ENCODE data around the gene IRAK2. TPM values are rescaled to one million over a fixed set of nuclear protein-coding genes. Genes with fewer than 3 reads are reported as not detected.

IRAK2 gene
- polyA plus RNA-seq, 1 experiment, result 2.5 TPM

- Histone ChIP-seq H3K27me3 (ENCODE audit: control insufficient read depth, insufficient read depth, low read length) (no peaks in the 10 kb centered on the region), H3K4me3 (ENCODE audit: low read depth, low read length) (no peak overlapping the region), H3K36me3 (ENCODE audit: control insufficient read depth, insufficient read depth, low read length) (peaks cover 1% of the 10 kb centered on the region; the same call in 1 of the 2 replicates)
- TF ChIP-seq, protein P1, sequence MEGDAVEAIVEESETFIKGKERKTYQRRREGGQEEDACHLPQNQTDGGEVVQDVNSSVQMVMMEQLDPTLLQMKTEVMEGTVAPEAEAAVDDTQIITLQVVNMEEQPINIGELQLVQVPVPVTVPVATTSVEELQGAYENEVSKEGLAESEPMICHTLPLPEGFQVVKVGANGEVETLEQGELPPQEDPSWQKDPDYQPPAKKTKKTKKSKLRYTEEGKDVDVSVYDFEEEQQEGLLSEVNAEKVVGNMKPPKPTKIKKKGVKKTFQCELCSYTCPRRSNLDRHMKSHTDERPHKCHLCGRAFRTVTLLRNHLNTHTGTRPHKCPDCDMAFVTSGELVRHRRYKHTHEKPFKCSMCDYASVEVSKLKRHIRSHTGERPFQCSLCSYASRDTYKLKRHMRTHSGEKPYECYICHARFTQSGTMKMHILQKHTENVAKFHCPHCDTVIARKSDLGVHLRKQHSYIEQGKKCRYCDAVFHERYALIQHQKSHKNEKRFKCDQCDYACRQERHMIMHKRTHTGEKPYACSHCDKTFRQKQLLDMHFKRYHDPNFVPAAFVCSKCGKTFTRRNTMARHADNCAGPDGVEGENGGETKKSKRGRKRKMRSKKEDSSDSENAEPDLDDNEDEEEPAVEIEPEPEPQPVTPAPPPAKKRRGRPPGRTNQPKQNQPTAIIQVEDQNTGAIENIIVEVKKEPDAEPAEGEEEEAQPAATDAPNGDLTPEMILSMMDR (IDR thresholded peaks at IDR 0.05; ENCODE audit: insufficient read depth, low read depth, low read length), result no peak
- ChIA-PET CTCF (no interaction called here), POLR2A (no interaction called here)
- no peak for DNase-seq (ENCODE audit: low read depth)
Measured at GRCh38 chr3:10235551-10235950, 70.8 kb downstream of the IRAK2 start.

- H3K4me3 ChIP-seq (ENCODE audit: low read depth, low read length), result no peak overlapping the region
- ChIA-PET POLR2A (no interaction called here), CTCF (no interaction called here)
- no peaks in the 10 kb centered on the region for H3K27me3 ChIP-seq (ENCODE audit: control insufficient read depth, insufficient read depth, low read length)
- no peak for DNase-seq (ENCODE audit: low read depth)
- TF ChIP-seq, protein P1 (IDR thresholded peaks at IDR 0.05; ENCODE audit: insufficient read depth, low read depth, low read length), result no peak
- peaks cover 1% of the 10 kb centered on the region; the same call in 1 of the 2 replicates for H3K36me3 ChIP-seq (ENCODE audit: control insufficient read depth, insufficient read depth, low read length)
Measured at GRCh38 chr3:10238345-10239183, 73.8 kb downstream of the IRAK2 start.

DNA sequence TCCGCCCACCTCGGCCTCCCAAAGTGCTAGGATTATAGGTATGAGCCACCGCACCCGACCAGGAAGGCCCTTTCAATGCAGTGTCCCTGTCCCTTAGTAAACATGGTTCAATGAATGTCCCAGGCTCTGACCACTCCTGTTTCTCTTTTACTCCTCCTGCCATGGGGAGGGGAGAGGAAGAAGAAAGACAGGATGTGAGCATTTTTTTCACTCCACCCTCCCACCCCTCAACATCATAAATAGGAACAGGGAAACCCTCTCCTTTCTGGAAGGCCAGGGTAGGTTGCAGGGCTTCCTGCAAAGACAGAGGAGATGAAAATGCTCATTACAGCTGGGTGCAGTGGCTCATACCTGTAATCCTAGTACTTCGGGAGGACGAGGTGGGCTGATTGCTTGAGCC is 76.1 kb downstream of the IRAK2 start:
- ChIA-PET POLR2A (no interaction called here), CTCF (no interaction called here)
- Histone ChIP-seq H3K4me3 (ENCODE audit: low read depth, low read length) (no peak overlapping the region), H3K36me3 (ENCODE audit: control insufficient read depth, insufficient read depth, low read length) (peaks cover 1% of the 10 kb centered on the region; the same call in 1 of the 2 replicates), H3K27me3 (ENCODE audit: control insufficient read depth, insufficient read depth, low read length) (no peaks in the 10 kb centered on the region)
- TF ChIP-seq, protein P1 (IDR thresholded peaks at IDR 0.05; ENCODE audit: insufficient read depth, low read depth, low read length), result no peak
- DNase-seq (ENCODE audit: low read depth), result no peak

- TF ChIP-seq, protein P1 (IDR thresholded peaks at IDR 0.05; ENCODE audit: insufficient read depth, low read depth, low read length), result no peak
- ChIA-PET CTCF (interaction anchor here (0.6 to 1.6 kb wide), 4 partner anchors 15 to 309 kb away, joined by 3 to 6 read pairs (median 4); partner anchors contain the start of gene CRELD1), POLR2A (no interaction called here)
- peak; percentile 14 for DNase-seq (ENCODE audit: low read depth)
- Histone ChIP-seq H3K4me3 (ENCODE audit: low read depth, low read length) (no peak overlapping the region), H3K27me3 (ENCODE audit: control insufficient read depth, insufficient read depth, low read length) (no peaks in the 10 kb centered on the region), H3K36me3 (ENCODE audit: control insufficient read depth, insufficient read depth, low read length) (no peaks in the 10 kb centered on the region)
Measured at GRCh38 chr3:10242182-10243065, 77.7 kb downstream of the IRAK2 start.

DNA sequence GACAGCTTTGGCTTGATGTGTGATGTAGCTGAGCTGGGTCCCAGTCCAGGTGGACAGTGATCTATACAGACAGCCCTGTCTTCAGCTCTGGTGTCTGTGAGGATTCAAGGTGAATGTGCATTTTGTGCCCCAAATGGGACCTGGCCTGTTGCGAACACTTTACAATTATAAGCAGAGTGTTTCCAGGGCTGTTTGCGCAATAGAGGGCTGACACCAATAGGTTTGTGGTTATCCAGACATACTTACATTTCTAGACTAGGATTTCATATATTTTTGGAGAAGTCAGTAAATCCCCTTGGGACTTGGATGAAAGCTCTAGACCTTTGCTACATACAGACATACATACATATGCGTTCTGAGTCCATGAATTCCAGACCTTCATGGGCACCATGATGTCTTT is 79.3 kb downstream of the IRAK2 start:
- no peak for DNase-seq (ENCODE audit: low read depth)
- ChIA-PET POLR2A (no interaction called here), CTCF (no interaction called here)
- TF ChIP-seq, protein P1 (IDR thresholded peaks at IDR 0.05; ENCODE audit: insufficient read depth, low read depth, low read length), result no peak
- Histone ChIP-seq H3K36me3 (ENCODE audit: control insufficient read depth, insufficient read depth, low read length) (no peaks in the 10 kb centered on the region), H3K27me3 (ENCODE audit: control insufficient read depth, insufficient read depth, low read length) (no peaks in the 10 kb centered on the region), H3K4me3 (ENCODE audit: low read depth, low read length) (no peak overlapping the region)
